GM19463 (cell line): Measurements from ENCODE around the gene STX1A.
"Not testable (repeated sequence)": the region's sequence is repeated elsewhere in the genome, so short reads cannot be mapped to it uniquely, and the experiment has no call there.

Experiments used
- ATAC-seq: cut with Tn5 transposase; IDR thresholded peaks from one replicate; pipeline ENCODE4 v1.9.1; 2021; ENCODE audit warnings: mild to moderate bottlenecking, moderate library complexity; ENCODE audit not compliant: unreplicated experiment

Gene STX1A

GRCh38 chr7:73683788-73684693 lies 35.4 kb downstream of the STX1A start:
- ATAC-seq: no peak

DNA sequence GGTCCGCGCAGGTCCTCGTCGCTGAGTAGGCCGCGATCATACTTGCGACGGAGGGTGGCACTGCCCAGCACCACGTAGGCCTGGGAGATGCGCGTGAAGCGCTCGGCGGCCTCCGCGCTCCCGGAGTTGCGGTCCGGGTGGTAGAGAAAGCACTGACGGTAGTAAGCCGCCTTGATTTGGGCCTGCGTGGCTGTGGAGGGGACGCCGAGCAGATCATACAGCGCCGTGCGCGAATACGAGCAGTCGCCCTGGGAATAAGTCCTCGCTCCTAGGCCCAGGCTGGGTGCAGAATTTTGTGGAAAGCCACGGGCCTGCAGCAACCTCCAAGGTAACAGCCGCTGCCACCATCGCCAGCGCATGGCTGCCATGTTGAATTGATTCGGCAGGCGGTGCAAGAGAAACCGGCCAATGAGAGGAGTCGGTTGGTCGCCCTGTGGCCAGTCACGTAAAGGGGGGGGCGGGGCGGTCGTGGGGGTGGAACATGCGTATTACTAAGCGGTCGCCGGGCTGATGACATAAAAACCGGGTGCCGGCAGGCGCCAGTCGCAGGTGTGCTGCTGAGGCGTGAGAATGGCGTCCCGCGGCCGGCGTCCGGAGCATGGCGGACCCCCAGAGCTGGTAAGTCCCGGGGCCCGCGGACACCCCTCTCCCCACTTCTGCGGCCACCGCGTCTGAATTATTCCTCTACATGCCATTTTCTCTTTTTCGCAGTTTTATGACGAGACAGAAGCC lies 36.2 kb downstream of the STX1A start, which contains the start of the genes BUD23 and DNAJC30:
Gene BUD23 (plus strand): TSS at position 542 of the 732 bp plus-strand sequence. CDS start 29 bp downstream, at position 571.
Gene DNAJC30 (minus strand): TSS at position 398 of the 732 bp plus-strand sequence. CDS start 30 bp downstream, at position 368.
- ATAC-seq: peak; percentile 97

DNA sequence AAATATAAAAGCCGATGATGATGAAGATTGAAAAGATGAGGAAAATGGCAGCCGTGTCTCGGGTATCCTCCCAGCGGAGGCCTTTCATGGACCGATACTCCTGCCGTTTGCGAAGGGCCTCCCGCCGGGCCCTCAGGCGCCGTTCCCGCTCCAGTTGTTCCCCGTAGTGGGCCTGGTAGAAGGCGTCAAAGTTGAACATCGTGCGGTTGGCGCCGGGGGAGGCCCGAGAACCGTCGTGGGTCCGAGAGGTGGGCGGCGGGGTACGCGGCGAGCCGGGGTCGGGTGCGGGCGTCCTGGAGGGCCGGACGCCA lies 36.8 kb downstream of the STX1A start:
- no peak for ATAC-seq

DNA sequence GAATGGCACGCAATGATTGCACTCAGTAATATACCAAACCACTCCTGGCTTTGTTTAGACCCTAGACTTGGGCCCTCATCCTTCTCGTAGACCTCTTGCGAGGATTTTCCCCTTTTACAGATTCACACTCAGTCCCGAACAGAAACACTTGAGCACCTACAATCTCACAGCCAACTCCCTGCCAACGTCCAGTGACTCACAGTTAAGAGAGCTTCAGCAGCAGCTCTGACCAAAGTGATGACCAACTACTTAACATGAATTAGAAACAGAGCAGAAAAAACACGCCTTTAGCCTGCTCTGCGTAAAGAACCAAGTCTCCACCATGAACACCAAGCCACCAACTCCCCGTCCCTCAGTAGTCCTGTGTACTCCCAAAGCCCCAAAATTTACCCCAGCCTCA lies 38.4 kb downstream of the STX1A start:
- ATAC-seq: no peak

DNA sequence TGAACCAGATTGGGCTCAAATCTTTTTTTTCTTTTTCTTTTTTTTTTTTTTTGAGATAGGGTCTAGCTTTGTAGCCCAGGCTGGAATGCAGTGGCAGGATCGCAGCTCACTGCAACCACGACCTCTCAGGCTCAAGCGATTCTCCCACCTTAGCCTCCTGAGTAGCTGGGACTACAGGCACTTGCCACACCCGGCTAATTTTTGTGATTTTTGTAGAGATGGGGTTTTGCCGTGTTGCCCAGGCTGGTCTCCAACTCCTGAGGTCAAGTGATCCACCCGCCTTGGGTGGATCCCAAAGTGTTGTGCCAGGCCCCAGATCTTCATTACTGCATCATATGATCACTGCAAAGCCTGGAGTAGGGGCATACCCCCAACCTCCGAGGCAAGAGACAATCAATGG lies 39.0 kb downstream of the STX1A start:
- ATAC-seq: no peak

DNA sequence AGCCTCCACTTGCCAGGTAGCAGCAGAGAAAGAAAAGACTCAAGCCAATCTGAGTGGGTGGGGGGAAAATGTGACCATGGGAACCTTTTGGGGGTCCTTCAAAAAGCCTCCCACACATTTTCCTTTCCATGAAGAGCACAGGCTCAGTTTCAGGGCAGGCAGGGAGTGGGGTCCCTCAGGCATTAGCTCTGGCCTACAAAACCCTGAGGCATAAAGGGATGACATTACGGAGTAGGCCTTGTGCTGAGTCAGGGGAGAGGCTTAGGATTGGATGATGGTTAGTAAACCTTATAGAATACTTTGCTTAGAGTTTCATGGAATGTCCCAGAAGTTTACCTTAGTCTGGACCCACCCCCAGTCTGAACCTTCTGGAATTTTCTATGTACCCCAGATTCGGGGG lies 39.8 kb downstream of the STX1A start:
- ATAC-seq: no peak

DNA sequence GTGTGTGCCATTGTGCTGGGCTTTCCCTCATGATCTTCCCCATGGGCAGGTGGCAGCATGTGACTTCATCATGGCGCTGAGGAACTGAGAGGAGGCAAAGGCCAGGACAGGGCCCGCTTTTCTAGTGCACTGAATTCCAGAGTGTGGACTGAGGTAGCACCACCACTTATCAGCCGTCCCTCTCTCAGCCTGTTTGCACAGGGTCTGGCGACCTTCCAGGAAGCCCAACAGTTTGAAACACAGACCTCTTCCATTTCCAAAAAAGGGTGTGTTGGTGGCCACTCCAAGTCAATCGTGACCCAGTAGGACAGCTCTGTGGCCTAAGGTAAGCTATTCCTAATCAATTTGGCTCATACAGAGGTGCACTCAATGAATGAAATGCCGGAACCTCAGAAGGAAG lies 40.6 kb downstream of the STX1A start:
- no peak for ATAC-seq

DNA sequence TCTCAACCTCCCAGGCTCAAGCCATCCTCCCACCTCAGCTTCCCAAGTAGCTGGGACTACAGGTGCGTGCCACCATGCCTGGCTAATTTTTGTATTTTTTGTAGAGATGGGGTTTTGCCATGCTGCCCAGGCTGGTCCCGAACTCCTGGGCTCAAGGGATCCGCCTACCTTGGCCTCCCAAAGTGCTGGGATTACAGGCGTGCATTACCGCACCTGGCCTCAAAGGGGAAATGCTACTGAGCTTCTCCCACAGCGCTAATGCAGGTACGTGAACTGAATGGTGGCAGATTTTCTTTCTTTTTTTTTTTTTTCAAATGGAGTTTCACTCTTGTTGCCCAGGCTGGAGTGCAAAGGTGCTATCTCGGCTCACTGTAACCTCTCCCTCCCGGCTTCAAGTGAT lies 43.4 kb downstream of the STX1A start:
- not testable (repeated sequence) for ATAC-seq

DNA sequence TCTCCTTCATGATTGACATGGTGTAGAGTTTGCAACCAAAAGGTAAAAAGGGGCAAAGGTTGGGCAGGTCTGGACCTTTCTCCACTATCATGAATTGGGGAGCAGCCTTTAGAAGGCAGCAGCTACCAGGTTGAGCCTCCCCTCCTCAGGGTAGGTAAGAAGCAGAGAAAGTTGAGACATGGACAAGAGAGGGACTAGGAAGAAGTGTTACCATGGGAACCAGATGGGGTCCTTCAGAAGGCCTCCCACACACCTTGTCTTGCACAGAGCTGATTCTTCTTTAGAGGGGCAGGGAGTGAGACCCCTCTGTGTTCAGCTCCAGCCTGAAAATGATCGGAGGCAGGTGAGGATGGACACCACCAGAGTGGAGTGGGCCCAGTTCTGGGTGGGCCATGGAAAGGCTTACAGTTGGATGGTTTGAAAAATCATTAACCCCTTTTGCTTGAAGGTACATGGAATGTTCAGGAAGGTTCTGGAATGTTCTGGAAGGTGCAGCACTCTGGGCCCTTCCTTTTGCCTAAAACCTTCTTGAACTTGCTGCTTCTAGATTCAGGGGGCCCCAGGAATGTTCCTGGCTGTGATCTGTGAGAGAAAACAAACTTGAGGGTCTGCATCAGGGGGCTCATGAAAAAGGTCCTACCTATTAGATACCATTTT lies 44.9 kb downstream of the STX1A start:
- ATAC-seq: no peak

DNA sequence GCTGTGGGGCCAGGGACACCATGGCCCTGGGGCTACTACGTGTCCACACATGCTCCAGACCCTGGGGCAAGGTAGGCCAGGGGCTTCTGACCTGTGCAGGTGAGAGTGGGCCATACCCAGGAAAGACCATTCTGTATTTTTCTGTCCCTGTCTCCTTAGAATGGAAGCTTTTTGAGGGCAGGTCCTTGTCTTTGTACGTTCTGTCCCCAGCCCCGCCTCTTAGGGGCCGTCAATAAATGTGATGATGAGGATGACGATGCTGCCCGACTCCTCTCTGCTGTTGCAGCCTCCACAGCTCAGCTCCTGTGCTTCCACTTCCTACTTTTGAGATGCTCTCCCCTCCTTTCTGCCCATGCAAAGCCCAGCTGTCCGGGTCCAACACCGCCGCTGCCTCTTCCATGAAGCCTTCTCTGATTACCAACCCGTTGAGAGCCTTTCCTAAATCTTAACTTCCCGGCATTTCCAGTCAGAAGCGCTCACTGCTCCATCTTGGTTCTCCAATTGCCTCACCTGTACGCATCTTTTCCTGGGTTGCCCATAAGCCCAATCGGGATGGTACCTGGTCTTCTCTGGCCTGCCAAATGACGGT lies 47.5 kb downstream of the STX1A start:
- ATAC-seq: no peak

GRCh38 chr7:73671322-73671661 lies 48.2 kb downstream of the STX1A start:
- ATAC-seq: no peak

DNA sequence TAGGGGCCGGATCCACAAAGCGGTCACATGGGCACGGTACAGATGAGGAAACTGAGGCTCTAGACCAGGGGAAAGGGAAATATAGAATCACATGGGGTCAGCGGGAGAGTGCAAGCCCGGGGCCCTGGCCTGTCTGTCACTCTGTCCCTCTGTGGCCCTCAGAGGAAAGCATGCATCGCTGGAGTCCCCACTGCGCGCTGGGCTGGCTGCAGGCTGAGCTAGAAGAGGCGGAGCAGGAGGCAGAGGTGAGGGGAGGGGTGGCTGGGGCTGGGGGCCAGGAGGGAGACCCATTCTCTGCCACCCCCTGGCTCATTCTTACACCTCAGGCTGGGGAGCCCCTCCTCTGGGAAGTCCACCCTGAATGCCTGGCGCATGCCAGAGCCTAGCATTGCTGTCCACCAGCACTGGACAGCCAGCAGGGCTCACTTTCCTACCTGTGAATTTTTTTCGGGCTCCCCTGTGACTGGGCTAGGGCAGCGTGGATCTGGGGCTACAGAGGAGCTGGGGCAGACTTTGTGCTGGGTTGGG lies 49.5 kb downstream of the STX1A start:
- ATAC-seq: no peak

DNA sequence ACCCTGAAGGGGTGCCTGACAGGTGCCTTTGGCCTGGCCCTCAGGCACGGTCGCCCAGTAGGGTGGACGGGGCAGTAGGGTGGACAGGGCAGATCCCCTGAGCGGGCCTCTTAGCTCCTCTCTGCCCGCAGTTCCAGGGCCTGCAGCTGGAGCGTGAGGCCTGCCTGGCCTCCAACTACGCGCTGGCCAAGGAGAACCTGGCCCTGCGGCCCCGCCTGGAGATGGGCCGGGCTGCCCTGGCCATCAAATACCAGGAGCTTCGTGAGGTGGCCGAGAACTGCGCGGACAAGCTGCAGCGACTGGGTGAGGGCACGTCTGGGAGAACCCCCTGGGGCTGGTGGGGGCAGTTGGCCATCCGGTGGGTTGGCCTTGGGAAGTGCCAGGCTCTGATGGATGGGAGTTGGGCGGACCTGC lies 50.2 kb downstream of the STX1A start:
- no peak for ATAC-seq

DNA sequence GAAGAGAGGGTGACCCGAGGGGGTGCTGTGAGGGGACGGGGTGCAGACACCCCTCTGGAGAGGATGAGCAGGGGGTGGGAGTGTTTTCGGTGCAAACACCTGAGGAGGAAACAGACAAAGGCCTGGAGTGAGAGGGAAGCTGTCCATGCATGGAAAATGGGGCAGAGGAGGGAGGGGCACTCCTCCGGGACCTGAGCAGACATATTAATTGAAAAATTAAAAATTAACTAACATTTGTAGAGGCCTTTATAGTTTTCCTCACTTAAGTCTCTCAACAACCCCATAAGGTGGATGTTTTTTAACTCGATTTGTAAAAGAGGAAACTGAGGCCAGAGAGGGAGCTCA lies 50.6 kb downstream of the STX1A start:
- no peak for ATAC-seq

GRCh38 chr7:73668103-73668885 lies 51.2 kb downstream of the STX1A start:
- ATAC-seq: peak; percentile 8

DNA sequence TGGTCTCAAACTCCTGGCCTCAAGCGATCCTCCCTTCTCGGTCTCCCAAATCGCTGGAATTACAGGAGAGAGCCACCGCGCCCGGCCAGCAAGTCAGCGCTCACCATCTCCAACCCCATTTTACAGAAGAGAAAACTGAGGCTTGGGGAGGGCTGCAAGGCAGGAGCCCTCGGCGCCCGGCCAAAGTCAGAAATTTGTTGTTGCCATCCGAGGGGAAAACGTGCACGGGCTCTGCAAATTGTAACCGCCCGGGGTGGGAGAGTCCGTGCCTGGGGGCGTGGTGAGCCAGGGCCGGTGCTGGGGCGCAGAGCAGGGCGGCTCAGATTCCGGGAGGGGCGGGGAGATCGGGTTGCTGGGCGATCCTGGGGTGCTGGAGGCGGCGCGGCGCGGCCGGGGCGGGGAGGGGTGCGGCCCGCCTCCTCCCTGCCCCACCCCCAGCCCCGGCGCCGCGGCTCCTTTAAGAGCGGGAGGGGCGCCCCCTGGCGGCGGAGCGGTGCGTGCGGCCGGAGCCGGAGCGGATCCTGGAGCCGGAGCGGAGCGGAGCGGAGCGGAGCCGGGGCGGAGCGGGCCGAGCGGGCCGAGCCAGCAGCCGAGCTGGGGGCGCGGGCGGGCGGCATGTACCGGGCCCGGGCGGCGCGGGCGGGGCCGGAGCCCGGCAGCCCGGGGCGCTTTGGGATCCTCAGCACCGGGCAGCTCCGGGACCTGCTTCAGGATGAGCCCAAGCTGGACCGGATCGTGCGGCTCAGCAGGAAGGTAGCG lies 51.9 kb downstream of the STX1A start, which contains the start of gene VPS37D:
Gene VPS37D (plus strand): TSS at position 488 of the 759 bp plus-strand sequence. CDS start 128 bp downstream, at position 616.
- ATAC-seq: peak; percentile 98

- ATAC-seq: no peak
Measured at GRCh38 chr7:73663033-73663432, 56.4 kb downstream of the STX1A start.

- ATAC-seq: not testable (repeated sequence)
Measured at GRCh38 chr7:73660594-73660993, 58.9 kb downstream of the STX1A start.

- ATAC-seq: no peak
Measured at GRCh38 chr7:73659983-73660382, 59.5 kb downstream of the STX1A start.
